ENCODE results near the gene FNDC3A.
"Not testable (repeated sequence)": the region's sequence is repeated elsewhere in the genome, so short reads cannot be mapped to it uniquely, and the experiment has no call there.

The FNDC3A gene

DNA sequence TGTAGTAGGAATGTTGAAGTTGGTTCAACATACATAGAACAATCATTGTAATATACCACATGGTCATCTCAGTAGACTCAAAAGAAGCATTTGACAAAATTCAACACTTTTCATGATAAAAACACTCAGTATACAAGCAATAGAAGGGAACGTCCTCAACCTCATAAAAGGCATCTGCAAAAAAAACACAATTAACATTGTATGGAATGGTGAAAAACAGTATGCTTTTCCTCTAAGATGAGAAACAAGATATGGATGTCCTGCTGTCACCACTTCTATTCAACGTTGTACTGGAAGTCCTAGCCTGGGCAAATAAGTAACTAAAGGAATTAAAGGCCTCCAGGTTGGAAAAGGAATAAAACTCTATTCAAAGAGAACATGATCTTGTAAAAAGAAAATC is 54.5 kb downstream of the FNDC3A start:
- DNase-seq (no peak), ATAC-seq (no peak)

DNA sequence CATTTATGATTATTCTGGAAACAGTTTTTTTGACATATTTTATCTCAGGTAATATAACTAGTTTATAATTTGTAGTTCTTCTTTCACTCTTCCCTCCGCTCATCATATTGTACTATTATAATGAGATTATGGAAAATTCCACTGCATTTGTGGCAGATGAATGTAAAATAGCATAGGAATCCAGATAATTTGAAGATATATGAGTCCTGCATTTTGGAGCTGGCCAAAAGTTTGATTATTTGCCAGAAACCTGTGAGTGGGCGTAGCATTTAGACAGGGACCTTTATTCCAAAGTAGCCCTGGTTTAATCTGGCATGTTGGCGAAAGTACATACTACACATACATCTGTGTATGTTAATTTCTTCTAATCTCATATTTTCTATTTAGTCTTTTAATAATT is 65.2 kb downstream of the FNDC3A start:
- ATAC-seq, result no peak
- DNase-seq, result no peak

DNA sequence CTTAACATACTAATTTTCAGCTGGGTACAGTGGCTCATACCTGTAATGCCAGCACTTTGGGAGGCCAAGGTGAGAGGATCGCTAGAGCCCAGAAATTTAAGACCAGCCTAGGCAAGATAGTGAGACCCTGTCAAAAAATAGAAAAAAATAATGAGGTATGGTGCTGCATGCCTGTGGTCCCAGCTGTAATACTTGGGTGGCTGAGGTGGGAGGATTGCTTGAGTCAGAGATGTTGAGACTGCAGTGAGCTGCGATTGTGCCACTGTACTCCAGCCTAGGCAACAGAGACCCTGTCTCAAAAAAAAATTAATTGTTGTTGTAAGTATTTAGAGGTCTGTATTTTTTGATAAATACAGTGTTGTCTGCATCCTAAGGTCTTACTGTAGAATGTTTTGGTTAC is 66.8 kb downstream of the FNDC3A start:
- DNase-seq (no peak), ATAC-seq (no peak)

DNA sequence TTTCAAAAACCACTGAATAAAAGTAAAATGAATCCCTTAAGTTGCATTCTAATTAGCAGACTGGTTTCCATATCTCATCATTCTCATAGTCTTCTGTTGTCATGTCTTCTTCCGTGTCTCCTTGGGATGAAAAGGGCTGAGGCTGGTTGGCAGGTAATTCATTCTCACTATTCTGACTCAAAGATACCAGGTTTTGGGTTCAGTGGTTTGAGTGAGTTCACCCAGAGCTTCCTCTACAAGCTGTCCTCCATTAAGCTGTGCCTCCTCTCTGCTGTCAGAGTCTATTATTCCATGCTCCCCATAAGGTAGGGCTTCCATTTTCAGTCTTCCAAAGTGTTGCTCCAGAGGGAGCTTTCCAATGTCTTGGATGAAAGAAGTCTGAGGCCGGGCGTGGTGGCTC is 68.3 kb downstream of the FNDC3A start:
- DNase-seq (no peak), ATAC-seq (peak; percentile 63)

DNA sequence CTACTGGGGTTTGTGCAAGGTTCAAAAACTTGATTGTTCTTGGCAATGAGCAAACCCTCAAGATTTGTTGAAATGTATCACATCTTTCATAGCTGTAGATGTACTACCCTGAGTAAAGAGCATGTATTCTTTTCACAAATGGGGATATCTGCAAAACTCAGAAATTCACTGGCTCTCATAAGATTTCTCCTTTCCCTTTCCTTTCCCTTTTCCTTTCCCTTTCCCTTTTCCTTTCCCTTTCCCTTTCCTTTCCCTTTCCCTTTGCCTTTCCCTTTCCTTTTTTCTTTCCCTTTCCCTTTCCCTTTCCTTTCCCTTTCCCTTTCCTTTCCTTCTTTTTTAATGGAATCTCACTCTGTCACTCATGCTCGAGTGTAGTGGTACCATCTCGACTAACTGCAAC is 69.1 kb downstream of the FNDC3A start:
- DNase-seq, result no peak
- ATAC-seq, result no peak

DNA sequence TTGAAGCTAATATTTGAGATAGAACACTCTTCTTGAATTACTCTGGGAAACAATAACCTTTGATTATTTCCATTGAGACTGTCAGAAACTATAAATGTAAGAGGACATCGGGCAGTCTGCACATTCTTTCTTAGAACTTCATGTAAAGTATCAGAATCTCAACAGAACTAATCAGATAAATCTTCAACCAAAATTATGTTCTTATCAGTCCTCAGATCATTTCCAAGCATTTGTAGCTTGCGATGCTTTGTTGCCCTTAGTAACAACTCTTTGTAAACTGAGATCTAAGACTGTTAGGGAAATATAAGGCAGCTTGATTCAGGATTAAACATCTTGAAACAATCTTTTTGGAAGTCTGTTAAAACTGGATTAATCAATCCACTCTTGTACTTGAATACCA is 70.3 kb downstream of the FNDC3A start:
- ATAC-seq (no peak), DNase-seq (no peak)

DNA sequence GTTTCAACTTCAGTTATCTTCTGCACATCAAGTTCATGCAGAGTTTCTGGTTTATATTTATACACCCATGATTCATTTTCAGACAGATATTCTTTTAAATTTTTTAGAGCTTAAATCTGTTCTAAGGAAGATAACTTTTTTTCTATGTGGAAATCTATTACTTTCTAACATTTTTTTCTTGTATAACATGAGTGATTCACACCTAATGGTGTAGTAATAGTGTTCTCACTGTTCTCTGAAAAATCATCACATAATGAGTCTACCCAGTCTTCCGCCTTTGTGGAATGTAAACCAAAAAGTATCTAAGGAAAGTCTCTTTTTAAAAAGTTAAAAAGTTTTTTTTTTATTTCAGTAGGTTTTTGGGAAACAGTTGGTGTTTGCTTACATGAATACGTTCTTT is 70.8 kb downstream of the FNDC3A start:
- DNase-seq, result no peak
- no peak for ATAC-seq

DNA sequence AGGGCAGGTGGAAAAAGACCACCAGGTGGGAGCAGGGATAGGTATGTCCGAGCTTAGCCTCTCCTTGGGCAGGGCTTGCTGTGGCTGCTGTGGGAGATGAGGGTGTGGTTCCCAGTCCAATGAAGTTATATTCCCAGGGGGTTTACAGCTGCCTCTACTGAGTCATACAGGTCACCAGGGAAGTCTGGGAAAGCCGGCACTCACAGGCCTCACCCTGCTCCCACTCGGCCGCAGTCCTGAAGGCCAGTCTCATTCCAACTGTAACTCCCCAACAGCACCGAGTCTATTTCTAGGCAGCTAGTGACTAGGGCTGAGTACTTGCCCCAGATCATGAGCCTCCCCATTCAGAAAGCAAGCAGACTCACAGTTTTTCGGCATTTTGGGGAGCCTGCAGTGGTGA is 77.1 kb downstream of the FNDC3A start:
- ATAC-seq (no peak), DNase-seq (no peak)

DNA sequence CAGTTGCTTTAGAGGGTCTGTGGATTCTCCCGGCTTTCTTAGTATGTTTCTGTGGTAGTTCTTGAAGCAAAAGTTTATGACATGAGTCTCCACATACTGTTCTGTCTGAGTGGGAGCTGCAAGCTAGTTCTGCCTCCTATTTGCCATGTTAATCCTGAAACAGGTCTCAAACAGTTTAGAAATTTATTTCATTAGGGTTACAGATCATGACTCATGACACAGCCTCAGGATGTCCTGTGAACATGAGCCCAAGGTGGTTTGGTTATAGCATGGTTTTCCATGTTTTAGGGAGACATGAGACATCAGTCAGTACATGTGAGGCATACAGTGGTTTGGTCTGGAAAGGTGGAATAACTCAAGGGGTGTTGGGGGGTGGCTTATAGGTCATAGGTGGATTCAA is 77.5 kb downstream of the FNDC3A start:
- ATAC-seq, result no peak
- DNase-seq, result no peak

DNA sequence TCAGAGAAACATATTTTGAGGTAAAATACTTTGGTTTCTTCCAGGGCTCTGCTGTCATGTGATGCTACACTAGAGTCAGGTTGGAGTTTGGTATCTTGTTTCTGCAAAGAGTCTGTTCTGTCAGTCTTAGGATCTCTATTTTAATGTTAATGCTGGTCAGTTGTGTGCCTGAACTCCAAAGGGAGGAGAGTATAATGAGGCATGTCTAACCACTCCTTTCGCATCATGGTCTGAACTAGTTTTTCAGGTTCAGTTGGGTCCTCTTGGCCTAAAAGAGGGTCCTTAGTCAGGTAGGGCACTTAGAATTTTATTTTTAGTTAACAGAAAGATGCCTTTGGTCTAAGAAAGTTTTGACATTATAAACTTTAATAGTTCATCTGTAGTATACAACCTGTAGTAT is 78.2 kb downstream of the FNDC3A start:
- DNase-seq (no peak), ATAC-seq (no peak)

DNA sequence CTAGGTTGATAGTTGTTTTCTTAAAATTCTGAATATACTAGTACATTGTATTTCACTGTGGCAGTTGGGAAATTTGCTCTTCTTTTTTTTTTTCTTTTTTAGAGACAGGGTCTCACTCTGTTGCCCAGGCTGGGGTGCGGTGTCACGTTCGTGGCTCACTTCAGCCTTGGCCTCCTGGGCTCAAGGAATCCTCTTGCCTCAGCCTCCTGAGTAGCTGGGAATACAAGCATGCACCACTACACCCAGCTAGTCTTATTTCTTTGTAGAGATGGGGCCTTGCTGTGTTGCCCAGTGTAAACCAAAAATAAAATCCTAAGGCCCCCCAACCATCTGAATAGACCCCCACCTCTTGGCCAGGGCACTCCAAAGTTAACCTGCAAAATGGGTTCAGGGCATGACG is 79.3 kb downstream of the FNDC3A start:
- ATAC-seq (no peak), DNase-seq (no peak)

DNA sequence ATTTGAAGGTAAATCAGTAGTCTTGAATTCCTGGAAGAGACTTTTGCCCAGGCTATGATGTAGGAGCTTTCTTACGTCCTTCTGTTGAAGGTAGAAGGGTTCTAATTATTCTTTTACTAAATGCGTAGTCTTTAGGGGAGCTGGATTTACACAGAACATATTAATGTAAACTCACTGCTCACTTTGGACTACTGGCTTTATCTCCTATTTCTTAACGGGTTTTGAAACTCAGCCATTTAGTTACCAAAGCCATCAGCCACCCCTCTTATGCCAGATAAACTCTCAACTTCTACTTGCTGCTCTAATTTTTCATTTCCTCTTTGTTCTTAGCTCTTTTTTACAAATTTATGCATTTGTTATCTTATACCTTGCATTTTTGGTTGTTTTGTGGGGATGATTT is 81.5 kb downstream of the FNDC3A start:
- no peak for ATAC-seq
- no peak for DNase-seq

DNA sequence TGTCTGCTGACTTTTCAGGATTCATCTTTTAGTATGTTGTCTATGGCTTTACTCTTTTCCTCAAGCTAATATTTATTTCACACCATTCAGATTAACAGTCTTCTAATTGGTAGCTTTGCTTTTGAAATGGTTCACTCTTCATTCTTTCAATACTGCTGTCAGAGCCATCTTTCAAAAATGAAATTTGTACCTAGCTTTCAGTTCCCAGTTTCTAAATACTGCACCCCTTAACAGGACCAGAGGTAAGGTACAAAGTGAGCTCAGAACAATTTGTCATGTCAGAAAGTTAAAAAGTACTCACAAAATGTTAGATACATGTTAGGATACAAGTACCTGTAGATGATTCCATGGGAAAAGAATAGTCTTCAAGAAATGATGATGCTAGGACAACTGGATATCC is 83.0 kb downstream of the FNDC3A start:
- no peak for DNase-seq
- ATAC-seq, result no peak

DNA sequence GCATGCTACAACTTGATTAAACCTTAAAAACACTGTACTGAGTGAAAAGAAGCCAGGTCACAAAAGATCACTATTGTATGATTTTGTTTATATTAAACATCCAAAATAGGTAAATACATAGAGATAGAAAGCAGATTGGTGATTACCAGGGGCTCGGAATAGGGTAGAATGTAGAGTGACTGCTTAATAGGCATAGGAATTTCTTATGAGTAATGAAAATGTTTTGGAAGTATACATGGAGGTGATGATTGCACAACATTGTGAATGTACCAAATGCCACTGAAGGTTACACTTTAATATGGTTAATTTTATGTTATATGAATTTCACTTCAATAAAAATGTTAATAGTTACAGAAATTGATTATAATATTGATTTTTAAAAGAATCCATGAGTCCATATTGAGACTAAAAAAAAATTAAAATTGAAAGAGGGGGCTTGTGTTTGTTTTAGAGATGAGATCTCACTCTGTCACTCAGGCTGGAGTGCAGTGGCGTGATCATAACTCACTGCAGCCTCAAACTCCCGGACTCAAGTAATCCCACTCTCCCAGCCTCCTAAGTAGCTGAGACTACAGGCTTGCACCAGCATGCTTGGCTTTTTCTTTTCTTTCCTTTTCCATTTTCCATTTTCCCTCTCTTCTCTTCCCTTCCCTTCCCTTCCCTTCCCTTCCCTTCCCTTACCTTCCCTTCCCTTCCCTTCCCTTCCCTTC is 85.1 kb downstream of the FNDC3A start:
- no peak for ATAC-seq
- no peak for DNase-seq

DNA sequence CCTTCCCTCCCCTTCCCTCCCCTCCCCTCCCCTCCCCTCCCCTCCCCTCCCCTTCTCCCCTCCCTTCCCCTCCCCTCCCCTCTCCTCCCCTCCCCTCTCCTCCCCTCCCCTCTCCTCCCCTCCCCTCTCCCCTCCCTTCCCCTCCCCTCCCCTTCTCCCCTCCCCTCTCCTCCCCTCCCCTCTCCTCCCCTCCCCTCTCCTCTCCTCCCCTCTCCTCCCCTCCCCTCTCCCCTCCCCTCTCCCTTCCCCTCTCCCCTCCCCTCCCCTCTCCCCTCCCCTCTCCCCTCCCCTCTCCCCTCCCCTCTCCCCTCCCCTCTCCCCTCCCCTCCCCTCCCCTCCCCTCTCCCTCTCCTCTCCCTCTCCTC is 85.7 kb downstream of the FNDC3A start:
- not testable (repeated sequence) for ATAC-seq, DNase-seq

DNA sequence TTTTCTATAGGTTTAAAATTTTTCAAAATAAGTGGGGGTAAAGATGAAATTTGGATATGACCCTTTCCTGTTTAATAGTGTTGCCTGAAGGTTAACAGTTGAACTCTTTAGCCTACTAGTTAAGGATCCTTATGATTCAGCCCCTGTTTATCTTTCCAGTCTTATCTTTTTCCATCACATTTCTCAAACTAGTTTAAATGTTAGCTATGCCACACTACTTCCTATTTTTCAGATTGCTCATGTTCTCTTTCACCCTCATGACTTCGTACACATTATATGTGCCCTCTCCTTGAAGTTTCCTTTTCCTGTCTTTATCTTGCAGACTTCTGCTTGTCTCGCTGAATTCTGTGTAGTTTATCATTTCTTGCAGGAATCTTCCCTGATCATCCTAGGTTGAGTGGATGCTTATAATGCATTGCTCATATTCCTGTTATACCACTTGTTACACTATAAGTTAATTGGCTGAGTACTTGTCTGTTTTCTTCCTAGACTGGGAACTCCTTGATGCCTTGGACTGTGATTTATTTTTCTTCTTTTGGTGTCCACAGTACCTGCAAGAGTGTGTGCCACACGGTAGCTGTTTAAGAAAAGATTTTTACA is 86.7 kb downstream of the FNDC3A start:
- DNase-seq, result no peak

DNA sequence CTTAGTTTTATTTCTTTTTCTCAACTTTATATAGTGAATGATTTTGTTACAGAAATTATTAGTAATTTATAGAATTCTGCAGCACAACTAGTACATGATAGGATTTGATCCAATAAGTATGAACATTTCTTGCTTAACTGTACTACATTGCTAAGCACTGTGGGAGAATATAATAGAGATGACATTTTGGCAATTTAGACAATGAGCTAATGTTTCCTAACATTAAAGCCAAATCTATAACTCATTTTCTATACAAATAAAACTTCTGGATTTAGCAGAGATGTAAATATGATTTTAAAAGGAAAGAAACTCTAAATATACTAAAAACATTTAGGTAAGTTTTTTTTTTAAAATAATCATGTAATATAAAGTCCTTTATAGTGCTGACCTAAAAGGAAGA is 87.3 kb downstream of the FNDC3A start:
- DNase-seq (no peak), ATAC-seq (no peak)

More for the DNA sequence above, 86.7 kb downstream of the FNDC3A start:
- ATAC-seq, result peak; percentile 43

DNA sequence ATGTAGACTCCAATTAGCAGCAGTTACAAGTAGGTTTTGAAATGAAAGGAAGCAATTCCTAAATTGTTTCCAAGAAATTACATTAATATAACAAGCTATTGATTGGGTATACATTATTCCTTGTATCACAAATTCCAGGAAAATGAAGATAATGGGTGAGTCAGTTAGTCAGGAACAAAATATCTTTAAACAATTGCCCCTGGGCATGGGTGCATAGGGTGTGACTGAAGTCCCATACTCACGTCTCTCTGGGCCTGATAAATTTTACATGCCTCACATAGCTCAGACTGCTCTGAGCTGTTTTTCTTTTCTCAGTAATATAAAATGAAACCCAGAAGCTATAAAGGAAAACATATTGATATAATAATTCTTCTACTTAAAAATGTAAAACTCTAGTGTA is 87.8 kb downstream of the FNDC3A start:
- ATAC-seq (no peak), DNase-seq (no peak)

DNA sequence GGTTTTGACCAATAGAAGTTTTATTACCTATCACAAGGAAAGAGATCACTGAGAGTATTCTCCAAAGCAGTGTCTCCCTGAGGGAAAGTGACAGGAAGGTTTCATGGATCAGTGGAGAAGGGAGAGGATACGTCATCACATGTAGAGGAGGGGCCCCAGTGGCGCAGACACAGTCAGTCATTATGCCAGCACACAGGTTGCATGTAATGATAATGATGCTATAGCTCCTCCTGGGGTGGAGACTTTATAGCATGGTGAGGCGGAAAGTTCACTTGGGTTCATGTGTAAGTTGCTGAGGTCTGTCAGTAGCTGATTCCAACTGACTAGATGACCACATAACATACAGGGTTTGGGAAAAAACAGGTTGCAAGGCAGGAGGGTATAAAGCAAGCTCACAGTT is 88.8 kb downstream of the FNDC3A start:
- ATAC-seq, result no peak
- no peak for DNase-seq

DNA sequence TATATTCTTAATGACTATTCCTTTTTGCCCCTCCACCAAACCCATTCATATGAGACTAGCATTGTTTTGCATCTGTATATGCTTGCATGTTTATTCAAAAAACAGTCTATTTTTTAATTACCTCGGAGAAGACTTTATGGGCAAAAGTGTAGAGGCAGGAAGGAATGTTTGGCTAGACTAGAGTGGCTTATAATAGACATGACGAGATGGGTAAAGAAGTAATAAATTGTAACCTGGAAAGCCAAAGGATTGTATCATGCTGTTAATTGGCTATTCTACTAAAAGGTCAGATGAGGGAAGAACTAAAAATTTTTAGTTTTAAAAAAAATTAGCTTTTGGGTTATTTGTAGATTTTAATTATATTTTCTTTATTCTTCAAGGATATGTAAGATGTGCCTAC is 91.1 kb downstream of the FNDC3A start:
- no peak for ATAC-seq

DNA sequence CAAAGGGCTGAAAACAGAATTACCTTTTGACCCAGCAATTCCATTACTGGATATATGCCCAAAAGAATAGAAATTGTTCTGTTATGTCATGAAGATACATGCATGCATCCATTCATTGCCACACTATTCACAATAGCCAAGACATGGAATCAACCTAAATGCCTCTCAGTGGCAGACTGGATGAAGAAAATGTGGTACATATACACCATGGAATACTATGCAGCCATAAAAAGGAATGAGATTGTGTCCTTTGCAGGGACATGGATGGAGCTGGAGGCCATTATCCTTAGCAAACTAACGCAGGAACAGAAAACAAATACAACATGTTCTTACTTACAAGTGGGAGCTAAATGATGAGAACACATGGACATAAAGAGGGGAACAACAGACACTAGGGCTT is 92.8 kb downstream of the FNDC3A start:
- not testable (repeated sequence) for ATAC-seq, DNase-seq

More for the DNA sequence above, 91.1 kb downstream of the FNDC3A start:
- DNase-seq, result no peak

DNA sequence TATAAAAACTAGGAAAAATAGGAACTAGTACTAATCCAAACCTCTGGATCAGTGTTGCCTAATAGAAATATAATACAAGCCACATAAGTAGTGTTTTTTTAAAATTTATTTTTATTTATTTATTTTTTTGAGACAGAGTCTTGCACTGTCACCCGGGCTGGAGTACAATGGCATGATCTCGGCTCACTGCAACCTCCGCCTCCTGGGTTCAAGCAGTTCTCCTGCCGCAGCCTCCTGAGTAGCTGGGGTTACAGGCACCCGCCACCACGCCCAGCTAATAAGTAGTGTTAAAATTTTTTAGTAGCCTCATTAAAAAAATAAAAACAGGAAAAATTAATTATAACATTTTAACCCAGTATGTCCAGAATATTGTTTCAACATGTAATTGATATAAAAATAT is 94.3 kb downstream of the FNDC3A start:
- not testable (repeated sequence) for DNase-seq, ATAC-seq

DNA sequence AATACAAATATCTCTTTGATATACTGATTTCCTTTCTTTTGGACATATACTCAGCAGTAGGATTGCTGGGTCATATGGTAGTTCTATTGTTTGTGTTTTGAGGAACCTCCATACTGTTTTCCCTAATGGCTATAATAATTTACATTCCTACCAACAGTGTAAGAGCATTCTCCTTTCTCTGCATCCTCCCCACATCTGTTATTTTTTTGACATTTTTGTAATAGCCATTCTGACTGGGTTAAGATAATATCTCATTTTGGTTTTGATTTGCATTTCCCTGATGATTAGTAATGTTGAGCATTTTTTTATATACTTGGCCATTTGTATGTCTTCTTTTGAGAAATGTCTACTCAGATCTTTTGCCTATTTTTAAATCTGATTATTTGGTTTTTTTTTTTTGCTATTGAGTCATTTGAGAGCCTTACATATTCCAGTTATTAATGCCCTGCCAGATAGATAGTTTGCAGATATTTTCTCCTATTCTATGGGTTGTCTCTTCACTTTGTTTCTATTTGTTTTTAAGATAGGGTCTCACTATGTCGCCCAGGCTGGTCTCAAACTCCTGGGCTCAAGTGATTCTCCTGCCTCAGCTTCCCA is 95.7 kb downstream of the FNDC3A start:
- DNase-seq (no peak), ATAC-seq (no peak)

All from stimulated activated naive CD8-positive, alpha-beta T cell treated with anti-CD3 and anti-CD28 coated beads, Interleukin-15, Interleukin-2, amounts not matched to agents 100 U/mL and 50 U/mL, for 24 hours (primary cell).